Adrenal gland (tissue), 5 donors: ENCODE results near the gene FANCG.

Experiments used
- CTCF ChIP-seq, 6 experiments: fragments of 450-650 bp in 4 of 6; fragments of 200-600 bp in 2 of 6; sonication (generic) in 1 of 6; IDR thresholded peaks; 1 replicate in 5 of 6; 2 replicates in 1 of 6; pipeline versions ENCODE4 v1.5.1 to v1.8.0; 2016 to 2021; ENCODE audit warnings: antibody characterized with exemption in 6 of 6, mild to moderate bottlenecking in 2 of 6, moderate library complexity in 1 of 6
- POLR2A ChIP-seq, 2 donors: fragments of 450-650 bp; IDR thresholded peaks; one replicate each; pipeline ENCODE4 v1.6.1; 2017; ENCODE audit warnings: antibody characterized with exemption in 2 of 2, mild to moderate bottlenecking in 2 of 2, moderate library complexity in 1 of 2
- donor health status: DM: no; HTN: no; CAD: no.

GRCh38 chr9:35091536-35091935 is 11.8 kb upstream of the FANCG start:
- TF ChIP-seq CTCF (IDR thresholded peaks at IDR 0.05) (no peak), POLR2A (IDR thresholded peaks at IDR 0.05) (no peak)
